MM.1S (cell line): ENCODE results near the gene CT45A9.

ENCODE experiments used
- CTCF ChIP-seq: fragments of 300-600 bp; sonication (generic); IDR thresholded peaks from 2 replicates; pipeline ENCODE4 v1.5.1; 2016; ENCODE audit warnings: antibody characterized with exemption, low read length, mixed read lengths
- EZH2 ChIP-seq: fragments of 300-600 bp; sonication (generic); optimal IDR thresholded peaks from 2 replicates; pipeline ENCODE3; 2017; ENCODE audit warnings: low read depth, mild to moderate bottlenecking, antibody characterized with exemption, low read length, mixed read lengths

DNA sequence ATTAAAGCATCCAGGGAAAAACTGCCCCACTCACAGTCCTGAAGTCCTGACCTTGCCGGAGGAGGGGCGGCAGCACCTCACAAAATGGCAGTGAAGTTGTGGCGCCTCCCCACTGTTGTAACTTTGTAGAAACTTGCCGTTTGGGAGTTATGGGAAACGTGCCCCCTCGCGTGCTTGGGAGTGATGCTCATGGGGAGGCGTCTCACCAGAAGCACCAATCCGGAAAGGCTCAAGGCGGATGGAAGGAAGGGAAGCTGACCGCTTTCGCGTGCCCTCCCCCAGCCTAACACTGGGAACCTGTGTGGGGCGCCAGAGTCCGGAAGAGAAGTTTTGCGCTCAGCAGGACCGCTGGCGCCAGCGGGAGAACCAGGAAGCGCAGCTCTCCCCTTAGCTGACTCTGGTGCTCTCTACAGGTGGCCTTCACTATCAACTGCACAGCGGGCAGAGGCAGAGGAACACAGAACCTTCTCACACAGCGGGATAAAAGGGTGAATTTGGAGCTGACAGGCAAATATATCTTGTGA, 21.7 kb upstream of the CT45A9 start, which contains the start of the genes CT45A10 and SAGE1:
- TF ChIP-seq CTCF (no peak), EZH2 (no peak)
